ENCODE measurements around the gene BICDL2. TPM values are rescaled to one million over a fixed set of nuclear protein-coding genes. Genes with fewer than 3 reads are reported as not detected.

BICDL2 gene
- total and polyA plus RNA-seq, 2 of the 8 experiments (the other 6 are each of a cell fraction or from before 2014, with no cell fraction given): 7.3 to 15.9 TPM

GRCh38 chr16:3001316-3001715 lies 35.4 kb downstream of the BICDL2 start:
- Histone ChIP-seq H3K4me1 (replicated peaks in 1 of 4; ENCODE audit: control insufficient read depth in 3 of 4, insufficient read depth in 4 of 4, low read length in 3 of 4) (peaks cover 0 to 31% (median 13%) of the 10 kb centered on the region in 4 experiments; a peak in 6 of 7 replicates), H3K14ac (ENCODE audit: insufficient read length) (no peak overlapping the region), H3K4me2 (ENCODE audit: insufficient read depth in 1 of 2, low read depth in 2 of 2, low read length in 2 of 2) (no peak overlapping the region), H4K91ac (replicated peaks; ENCODE audit: insufficient read length, low read length) (peak overlapping the region; percentile 26), H3K36me3 (ENCODE audit: control insufficient read depth in 2 of 4, insufficient read depth in 4 of 4, low read length in 3 of 4) (peaks cover 0 to under 1% (median 0%) of the 10 kb centered on the region in 4 experiments; a peak in 1 of 8 replicates), H3K79me1 (ENCODE audit: low read depth, low read length) (no peaks in the 10 kb centered on the region), H4K5ac (ENCODE audit: insufficient read length, low read depth, low read length) (no peak overlapping the region), H3K27me3 (replicated peaks in 1 of 4; ENCODE audit: control insufficient read depth in 3 of 4, extremely low read depth in 1 of 4, insufficient read depth in 3 of 4, low read length in 3 of 4) (no peaks in the 10 kb centered on the region), H3K23ac (ENCODE audit: insufficient read length) (no peak overlapping the region), H3K4me3 (ENCODE audit: extremely low read depth in 1 of 4, insufficient read depth in 2 of 4, low read depth in 3 of 4, low read length in 4 of 4) (no peak overlapping the region), H3K18ac (ENCODE audit: extremely low read depth, low read length) (peak overlapping the region; percentile 71), H4K20me1 (replicated peaks in 1 of 2; ENCODE audit: control insufficient read depth in 1 of 2, insufficient read depth in 2 of 2, low read length in 2 of 2) (peaks cover 0 to 2% of the 10 kb centered on the region in 2 experiments), H3K4ac (replicated peaks; ENCODE audit: insufficient read length, low read depth, low read length) (no peak overlapping the region), H2BK120ac (replicated peaks; ENCODE audit: low read depth, low read length) (no peak overlapping the region), H2BK12ac (ENCODE audit: low read depth, low read length) (peak overlapping the region; percentile 22; the same call in 1 of the 2 replicates), H2BK15ac (ENCODE audit: low read length) (peak overlapping the region; percentile 81; the same call in 1 of the 2 replicates), H3K23me2 (ENCODE audit: low read depth, low read length) (peaks cover 3% of the 10 kb centered on the region), H2AK5ac (ENCODE audit: low read depth, low read length) (0 out of 2 replicates have a peak overlapping the region, but pooled peaks have one; percentile 75), H4K8ac (ENCODE audit: extremely low read depth, insufficient read depth, low read length) (no peak overlapping the region), H2AFZ (ENCODE audit: low read length) (no peak overlapping the region), H3K9ac (replicated peaks in 1 of 4; ENCODE audit: extremely low read depth in 1 of 4, low read depth in 3 of 4, low read length in 3 of 4) (no peak overlapping the region), H3K27ac (ENCODE audit: low read depth, low read length) (no peak overlapping the region), H3K9me3 (ENCODE audit: insufficient read depth in 2 of 2, low read depth in 1 of 2, low read length in 1 of 2) (no peaks in the 10 kb centered on the region), H2BK5ac (ENCODE audit: low read depth, low read length) (no peak overlapping the region; the same call in 1 of the 2 replicates), H3K79me2 (ENCODE audit: control insufficient read depth in 1 of 2, insufficient read depth in 2 of 2, low read length in 2 of 2) (0 out of 4 replicates have a peak, but pooled peaks cover 0 to 2% of the 10 kb centered on the region in 2 experiments), H3K56ac (replicated peaks; ENCODE audit: insufficient read length, low read depth, low read length) (no peak overlapping the region), H2BK20ac (ENCODE audit: low read length) (no peak overlapping the region)
- no peak for FAIRE-seq
- ChIA-PET POLR2A (ENCODE audit: partially characterized antibody) (interaction anchor here (0.7 to 35.7 kb wide), 9 partner anchors 8 to 46 kb away, joined by 3 to 1808 read pairs (median 11); partner anchors contain the start of genes BICDL2, CLDN6, CLDN9 and HCFC1R1), CTCF (ENCODE audit: partially characterized antibody) (interaction anchor here (1.3 to 17.3 kb wide), 11 partner anchors 10 to 105 kb away, joined by 3 to 639 read pairs (median 8); partner anchors contain the start of genes BICDL2, CLDN6, CLDN9 and HCFC1R1)
- TF ChIP-seq SP2 (IDR thresholded peaks at IDR 0.05; ENCODE audit: low read length): no peak
- no peak for TF ChIP-seq MAX (IDR thresholded peaks at IDR 0.05)
- no peak for TF ChIP-seq GABPA (IDR thresholded peaks at IDR 0.05; ENCODE audit: borderline replicate concordance, insufficient read depth, low read length)
- no peak for TF ChIP-seq EZH2 (IDR thresholded peaks at IDR 0.05; ENCODE audit: low read depth, low read length, severe bottlenecking)
- no peak for TF ChIP-seq ZNF274 (IDR thresholded peaks at IDR 0.05; ENCODE audit: borderline replicate concordance, extremely low read depth, low read length)
- no peak for TF ChIP-seq RBBP5 (IDR thresholded peaks at IDR 0.05; ENCODE audit: borderline replicate concordance, low read depth, low read length)
- TF ChIP-seq EGR1 (IDR thresholded peaks at IDR 0.05; ENCODE audit: borderline replicate concordance, low read depth, low read length): no peak
- DNase-seq (ENCODE audit: low read depth in 1 of 2, low spot score in 2 of 2): no peak
- WGBS, 2 experiments (ENCODE audit: extremely low coverage in 1 of 2, insufficient coverage in 1 of 2, insufficient read length in 1 of 2, insufficient replicate concordance in 2 of 2, low coverage in 1 of 2, low lambda C conversion rate in 2 of 2, missing lambda C conversion rate in 1 of 2): 82% methylated on average over 12 of the region's 12 CpGs; no CpG with 5 or more reads in 1 of the 2 experiments

All from H1 (cell line).